ENCODE measurements around the gene SIK3.

The SIK3 gene

DNA sequence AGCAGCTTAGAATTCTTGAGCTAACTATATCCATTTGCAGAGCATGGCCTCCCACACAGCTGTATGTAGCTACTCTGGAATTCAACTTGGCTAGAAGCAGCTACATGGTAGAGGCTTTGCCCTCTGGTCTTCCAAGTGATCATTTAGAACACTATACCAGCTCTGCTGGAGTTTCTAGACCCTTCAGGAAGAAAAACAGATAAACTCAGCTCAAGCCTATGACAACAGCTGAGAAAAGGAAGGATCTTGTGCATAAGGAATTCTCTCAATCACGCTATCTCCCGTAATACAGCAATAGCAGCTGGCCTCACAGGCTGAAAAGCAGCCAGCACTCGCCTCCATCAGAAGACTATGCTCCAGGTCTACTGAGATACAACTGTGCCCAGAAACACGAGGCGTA is 210.2 kb downstream of the SIK3 start:
- no peak for FAIRE-seq

DNA sequence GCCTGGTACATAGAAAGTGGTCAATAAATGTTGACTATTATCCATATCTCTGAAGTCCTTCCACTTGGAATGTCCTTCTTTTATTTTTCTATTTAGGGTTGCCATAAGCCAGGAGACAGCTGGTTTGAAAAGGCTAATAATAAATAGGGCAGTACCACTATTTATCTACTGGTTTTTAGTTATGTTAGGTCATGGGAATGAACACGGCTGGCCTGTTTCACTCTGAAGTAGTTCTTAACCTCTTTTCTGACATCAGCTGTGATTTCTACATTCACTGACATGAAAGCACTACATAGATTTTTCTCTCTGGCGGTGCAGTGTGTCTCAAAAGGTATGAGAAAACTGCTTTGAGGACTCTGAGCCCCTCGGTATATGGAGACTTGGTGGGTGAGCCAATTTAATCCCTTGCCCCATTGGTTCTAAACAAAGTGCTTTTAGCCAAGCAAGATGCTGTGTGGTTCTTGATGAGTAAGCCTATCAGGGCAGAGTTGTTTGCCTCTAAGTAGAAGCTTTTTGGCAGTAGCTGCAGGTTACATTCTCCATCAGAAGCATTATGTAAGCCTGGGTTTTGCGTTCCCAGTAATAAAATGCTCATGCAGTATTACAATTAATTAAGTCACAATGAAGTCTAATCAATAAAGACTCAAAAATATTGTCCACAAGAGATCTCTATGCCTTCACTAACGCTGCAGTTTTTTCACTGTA is 212.1 kb downstream of the SIK3 start:
- FAIRE-seq = no peak

DNA sequence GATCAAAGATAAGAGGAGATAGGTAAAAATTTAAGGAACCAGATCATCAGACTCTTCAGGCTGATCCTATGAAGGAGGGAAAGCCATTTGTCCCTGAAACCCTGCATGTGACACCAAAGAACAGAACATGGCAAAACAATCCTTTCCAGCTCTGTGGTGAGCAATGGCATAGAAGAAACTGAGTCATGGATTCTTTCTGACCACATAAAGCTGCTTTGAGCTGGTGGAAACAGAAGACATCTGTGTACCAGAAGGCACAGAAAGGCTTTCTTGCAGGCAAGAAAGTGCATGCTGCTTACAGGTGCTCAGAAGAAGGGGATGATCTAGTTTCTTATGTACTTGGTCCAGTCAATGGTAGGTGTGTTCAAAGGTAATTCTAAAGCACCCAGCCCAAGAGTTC is 215.8 kb downstream of the SIK3 start:
- FAIRE-seq = no peak

- FAIRE-seq = no peak
These were observed 217.1 kb downstream of the SIK3 start for GRCh38 chr11:116881143-116881542.

GRCh38 chr11:116879800-116880625 is 218.2 kb downstream of the SIK3 start:
- peak; percentile 97 for FAIRE-seq

GRCh38 chr11:116876656-116877055 is 221.6 kb downstream of the SIK3 start:
- no peak for FAIRE-seq

- FAIRE-seq = no peak
These were observed 223.0 kb downstream of the SIK3 start for GRCh38 chr11:116875194-116875593.

- no peak for FAIRE-seq
These were observed 224.0 kb downstream of the SIK3 start for GRCh38 chr11:116874251-116874650.

DNA sequence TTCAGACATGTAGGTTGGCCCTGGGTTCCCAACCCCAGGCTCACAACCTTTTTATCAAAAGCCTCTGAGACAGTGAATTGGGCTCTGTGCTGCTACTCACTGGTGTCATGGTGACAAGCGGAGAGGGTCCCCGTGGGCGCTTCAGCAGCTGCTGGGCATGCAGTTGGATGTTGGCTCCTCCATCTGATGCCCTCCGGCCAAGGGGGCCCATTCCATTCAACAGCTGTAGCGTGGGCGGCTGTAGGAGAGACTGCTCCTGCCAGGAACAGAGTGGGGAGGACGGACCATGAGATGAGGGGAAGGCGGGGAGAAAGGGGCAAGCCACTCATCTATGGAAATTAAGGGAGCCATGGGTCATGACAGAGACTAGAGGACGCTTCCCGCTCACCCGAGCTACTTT is 224.8 kb downstream of the SIK3 start:
- no peak for FAIRE-seq

- no peak for FAIRE-seq
These were observed 227.0 kb downstream of the SIK3 start for GRCh38 chr11:116871248-116871647.

DNA sequence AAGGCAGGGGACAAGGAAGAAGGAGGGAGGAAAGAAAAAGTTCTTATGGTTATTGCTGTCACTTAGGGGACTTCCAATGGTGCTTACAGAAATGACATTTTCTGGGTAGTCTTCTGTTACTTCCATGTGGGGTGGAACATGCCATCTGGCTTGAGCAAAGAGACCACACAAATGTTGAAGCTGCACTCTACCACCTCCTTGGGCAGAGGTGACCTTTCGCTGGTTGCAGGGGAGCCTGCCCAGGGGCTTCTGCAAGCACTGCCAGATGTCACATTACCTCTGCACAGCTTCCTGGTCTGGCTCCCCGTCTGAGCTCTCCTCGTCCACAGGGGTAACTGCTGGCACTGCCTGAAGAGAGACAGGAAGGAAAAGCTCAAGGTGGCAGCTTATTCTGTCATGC is 228.2 kb downstream of the SIK3 start:
- FAIRE-seq = no peak

GRCh38 chr11:116869610-116870009 is 228.6 kb downstream of the SIK3 start:
- no peak for FAIRE-seq

- no peak for FAIRE-seq
These were observed 230.2 kb downstream of the SIK3 start for GRCh38 chr11:116868066-116868465.

GRCh38 chr11:116867619-116868018 is 230.6 kb downstream of the SIK3 start:
- no peak for FAIRE-seq

GRCh38 chr11:116866804-116867455 is 231.3 kb downstream of the SIK3 start:
- FAIRE-seq = no peak

GRCh38 chr11:116865696-116866095 is 232.5 kb downstream of the SIK3 start:
- no peak for FAIRE-seq

- FAIRE-seq = no peak
These were observed 233.7 kb downstream of the SIK3 start for GRCh38 chr11:116864531-116864930.

DNA sequence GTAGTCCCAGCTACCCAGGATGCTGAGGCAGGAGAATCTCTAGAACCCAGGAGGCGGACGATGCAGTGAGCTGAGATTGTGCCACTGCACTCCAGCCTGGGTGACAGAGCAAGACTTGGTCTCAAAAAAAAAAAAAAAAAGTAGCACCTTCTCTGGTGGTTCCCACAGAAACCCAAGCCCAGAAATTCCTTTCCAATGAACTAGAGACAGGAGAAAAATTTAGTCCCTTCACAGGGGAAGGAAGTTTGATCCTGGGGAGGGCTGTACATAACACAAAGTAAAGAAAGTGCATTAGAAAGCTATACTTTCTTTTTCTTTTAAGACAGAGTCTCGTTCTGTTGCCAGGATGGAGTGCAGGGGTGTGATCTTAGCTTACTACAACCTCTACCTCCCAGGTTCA is 235.3 kb downstream of the SIK3 start:
- FAIRE-seq = no peak

DNA sequence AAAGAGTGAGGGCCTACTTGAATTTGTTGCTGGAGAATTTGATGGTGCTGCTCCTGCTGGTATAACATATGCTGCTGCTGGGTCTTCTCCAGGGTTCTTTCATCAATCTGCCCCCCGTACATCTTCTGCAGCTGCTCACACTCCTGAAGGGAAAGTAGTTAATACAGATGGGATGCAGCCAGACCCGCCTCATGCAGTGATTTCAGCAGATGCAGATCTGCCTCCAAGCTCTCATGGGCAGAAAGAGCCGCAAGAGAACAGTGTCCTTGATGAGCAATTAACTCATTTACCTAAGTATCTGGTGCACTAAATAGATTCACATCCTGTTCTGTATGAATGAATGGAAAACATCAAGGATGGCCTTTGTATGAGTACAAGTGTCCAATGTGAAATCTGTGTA is 236.0 kb downstream of the SIK3 start:
- FAIRE-seq = no peak

DNA sequence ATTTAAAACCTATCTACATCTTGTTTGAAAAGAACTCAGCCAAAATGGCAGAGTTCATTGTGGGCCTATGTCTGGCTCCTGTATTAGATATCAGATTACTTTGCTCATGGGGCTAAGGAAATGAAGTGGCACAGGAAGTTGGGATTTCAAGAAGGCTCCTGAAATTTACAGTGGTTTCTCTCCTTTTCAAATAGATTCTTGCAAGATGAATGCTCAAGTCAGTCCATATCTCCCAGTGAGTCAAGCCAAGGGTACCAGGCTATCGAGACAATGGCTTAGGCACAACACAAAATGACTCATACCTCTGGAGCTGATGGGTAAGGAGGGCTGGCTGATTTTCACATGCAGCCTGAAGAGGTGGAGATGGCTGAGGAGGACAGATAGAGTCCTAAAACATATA is 236.7 kb downstream of the SIK3 start:
- FAIRE-seq = no peak

DNA sequence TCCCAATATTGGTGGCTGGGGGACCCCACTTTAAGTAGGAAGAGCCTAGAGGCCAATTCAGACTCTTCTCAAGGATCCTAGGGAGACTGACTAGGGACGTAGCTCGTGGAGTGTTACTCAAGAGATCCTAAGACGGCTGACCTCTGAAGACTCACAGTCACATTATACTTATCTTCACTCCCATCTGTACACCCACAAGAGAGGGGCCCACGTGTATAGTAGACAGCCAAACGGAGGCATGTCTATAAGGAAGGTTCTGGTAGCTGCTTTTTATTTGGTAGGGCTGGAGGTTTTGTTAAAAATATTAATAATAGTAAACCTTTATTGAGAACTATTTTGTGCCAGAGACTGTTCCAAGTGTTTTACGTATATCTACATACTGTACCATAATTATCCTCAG is 237.9 kb downstream of the SIK3 start:
- FAIRE-seq = no peak

DNA sequence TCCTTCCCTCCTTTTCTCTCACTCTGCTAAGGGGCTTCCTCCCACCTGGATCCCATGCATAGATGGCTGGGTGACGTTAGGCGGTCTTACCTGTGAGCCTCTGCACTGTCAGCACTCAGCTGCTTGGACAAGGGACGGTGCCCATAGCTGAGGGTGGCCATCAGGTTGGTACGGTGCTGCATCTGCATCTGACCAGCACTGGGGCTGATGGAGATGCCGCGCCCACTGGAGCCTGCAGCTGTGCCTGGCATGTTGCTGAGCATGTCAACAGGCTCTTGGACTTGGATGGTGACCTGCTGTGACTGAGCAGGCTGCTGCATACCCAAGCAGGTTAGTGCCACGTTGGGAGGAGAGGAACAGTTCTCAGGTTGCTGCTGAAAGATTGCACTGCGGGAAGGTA is 239.1 kb downstream of the SIK3 start:
- FAIRE-seq = no peak

DNA sequence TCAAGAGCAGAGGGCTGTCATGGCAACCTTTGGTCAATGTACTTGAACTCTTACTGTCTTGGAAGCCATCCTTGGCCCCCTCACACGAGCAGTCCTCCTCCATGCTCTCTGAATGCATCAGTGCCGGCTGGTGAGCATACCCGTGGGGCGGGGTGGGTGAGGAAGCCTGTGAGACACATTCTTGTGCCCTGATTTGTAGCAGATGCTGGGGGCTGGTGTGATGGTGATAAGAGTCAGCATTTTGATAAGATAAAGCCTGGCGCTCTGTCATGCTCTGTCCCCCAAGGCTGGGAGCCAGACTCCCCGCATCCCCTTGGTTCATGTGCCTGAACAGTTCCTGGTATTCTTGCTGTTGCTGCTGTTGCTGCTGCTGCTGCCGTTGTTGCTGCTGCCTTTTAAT is 240.3 kb downstream of the SIK3 start:
- FAIRE-seq = no peak

DNA sequence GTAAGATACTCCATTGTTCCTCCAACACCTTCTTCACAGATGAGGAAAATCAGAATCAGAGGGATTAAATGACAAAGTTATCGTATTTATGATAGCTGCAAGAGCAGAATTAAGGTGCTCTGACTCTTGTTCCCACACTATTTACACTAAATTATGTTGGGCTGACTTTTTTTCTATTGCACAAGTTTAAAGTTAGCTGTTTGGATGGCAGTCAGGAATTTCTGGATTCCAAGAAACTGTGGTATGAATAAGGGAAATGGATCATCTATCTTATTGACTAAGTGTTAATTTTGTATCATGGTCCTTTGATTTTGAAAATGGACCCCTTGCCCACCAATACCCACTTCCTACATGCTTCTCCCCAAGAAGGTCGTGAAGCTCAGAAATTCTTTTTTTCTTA is 240.9 kb downstream of the SIK3 start:
- FAIRE-seq = no peak

Measured in G401.6 (cell line).